Loucy (cell line): ENCODE results near the gene ISX.

ENCODE experiments used
- EZH2phosphoT487 ChIP-seq: fragments of 200-600 bp; IDR thresholded peaks from 2 replicates; pipeline ENCODE4 v1.6.1; 2018; ENCODE audit warnings: antibody characterized with exemption, mild to moderate bottlenecking, moderate library complexity, borderline replicate concordance
- TF ChIP-seq, protein P1 (sequence below): fragments of 200-600 bp; sonication (generic); conservative IDR thresholded peaks from 2 replicates; pipeline ENCODE4 v1.5.1; 2014; ENCODE audit warnings: mild to moderate bottlenecking, antibody characterized with exemption, low read length

DNA sequence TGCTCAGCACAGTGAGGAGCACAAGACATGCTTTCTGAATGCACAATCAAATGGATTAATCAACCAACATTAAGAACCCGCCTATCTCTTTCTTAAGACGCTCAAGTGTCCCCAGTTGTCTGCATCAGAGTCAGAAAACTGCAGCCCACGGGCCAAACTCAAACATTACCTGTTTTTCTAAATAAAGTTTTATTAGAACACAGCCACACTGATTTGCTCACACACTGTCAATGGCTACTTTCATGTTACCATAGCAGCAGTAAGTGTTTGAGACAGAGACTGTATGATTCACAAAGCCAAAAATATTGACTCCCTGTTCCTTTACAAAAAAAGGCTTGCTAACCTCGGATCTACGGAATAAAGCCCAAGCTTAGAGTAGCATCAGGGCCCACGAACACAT, 49.0 kb upstream of the ISX start:
- no peak for TF ChIP-seq EZH2phosphoT487
- TF ChIP-seq, protein P1, sequence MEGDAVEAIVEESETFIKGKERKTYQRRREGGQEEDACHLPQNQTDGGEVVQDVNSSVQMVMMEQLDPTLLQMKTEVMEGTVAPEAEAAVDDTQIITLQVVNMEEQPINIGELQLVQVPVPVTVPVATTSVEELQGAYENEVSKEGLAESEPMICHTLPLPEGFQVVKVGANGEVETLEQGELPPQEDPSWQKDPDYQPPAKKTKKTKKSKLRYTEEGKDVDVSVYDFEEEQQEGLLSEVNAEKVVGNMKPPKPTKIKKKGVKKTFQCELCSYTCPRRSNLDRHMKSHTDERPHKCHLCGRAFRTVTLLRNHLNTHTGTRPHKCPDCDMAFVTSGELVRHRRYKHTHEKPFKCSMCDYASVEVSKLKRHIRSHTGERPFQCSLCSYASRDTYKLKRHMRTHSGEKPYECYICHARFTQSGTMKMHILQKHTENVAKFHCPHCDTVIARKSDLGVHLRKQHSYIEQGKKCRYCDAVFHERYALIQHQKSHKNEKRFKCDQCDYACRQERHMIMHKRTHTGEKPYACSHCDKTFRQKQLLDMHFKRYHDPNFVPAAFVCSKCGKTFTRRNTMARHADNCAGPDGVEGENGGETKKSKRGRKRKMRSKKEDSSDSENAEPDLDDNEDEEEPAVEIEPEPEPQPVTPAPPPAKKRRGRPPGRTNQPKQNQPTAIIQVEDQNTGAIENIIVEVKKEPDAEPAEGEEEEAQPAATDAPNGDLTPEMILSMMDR: no peak
